Measurements from ENCODE around the gene CCL26. TPM values are rescaled to one million over a fixed set of nuclear protein-coding genes. Genes with fewer than 3 reads are reported as not detected.

Gene CCL26
- total and polyA plus RNA-seq, 2 experiments from 2014 or later: 3.0 to 18.4 TPM

GRCh38 chr7:75813781-75814236 is 41.8 kb upstream of the CCL26 start, which contains the start of gene CCL24:
CCL24 (minus strand) TSS chr7:75813806; CDS start chr7:75813715, 91 bp downstream.
- no peak within 1 kb of the TSS for H2AFZ ChIP-seq
- no peak for ATAC-seq

More at GRCh38 chr7:75813781-75814236, 41.8 kb upstream of the CCL26 start, which contains the start of gene CCL24:
- H3F3A ChIP-seq (replicated peaks; ENCODE audit: low read depth): no peaks in the 10 kb centered on the region
- no peaks in the 10 kb centered on the region for H4K20me1 ChIP-seq (replicated peaks; ENCODE audit: insufficient read depth)
- no peaks in the 10 kb centered on the region for H3K4me1 Mint-ChIP-seq
- H3K27me3 ChIP-seq (ENCODE audit: insufficient read depth): no peaks in the 10 kb centered on the region
- H3K9me3 Mint-ChIP-seq: no peaks in the 10 kb centered on the region
- no peak within 1 kb of the TSS for H3K4me3 ChIP-seq
- DNase-seq (ENCODE audit: low spot score): no peak
- H3K4me2 ChIP-seq: no peak within 1 kb of the TSS
- H3K79me2 ChIP-seq (replicated peaks; ENCODE audit: insufficient read depth): no peaks in the 10 kb centered on the region
- TF ChIP-seq ZNF462 (CRISPR knock-in tag; IDR thresholded peaks at IDR 0.05): no peak
- no peak for TF ChIP-seq REST (IDR thresholded peaks at IDR 0.05; ENCODE audit: unreplicated experiment)
- TF ChIP-seq NANOG (IDR thresholded peaks at IDR 0.05; ENCODE audit: borderline replicate concordance): no peak
- TF ChIP-seq ZNF331 (CRISPR knock-in tag; IDR thresholded peaks at IDR 0.05; ENCODE audit: low read depth): no peak
- H3K27ac Mint-ChIP-seq: no peak within 1 kb of the TSS
- peaks cover 8% of the 10 kb centered on the region for H3K27me3 Mint-ChIP-seq (ENCODE audit: insufficient read depth, low read depth, poor library complexity)
- H3K9me2 ChIP-seq (ENCODE audit: insufficient read depth): no peaks in the 10 kb centered on the region
- no peak within 1 kb of the TSS for H3K27ac ChIP-seq (ENCODE audit: low read depth)
- H3K36me3 ChIP-seq (ENCODE audit: insufficient read depth): no peaks in the 10 kb centered on the region
- no peaks in the 10 kb centered on the region for H3K36me3 Mint-ChIP-seq (ENCODE audit: low read depth)
- H3K4me1 ChIP-seq (ENCODE audit: insufficient read depth): no peaks in the 10 kb centered on the region
- H3K4me3 Mint-ChIP-seq: no peak within 1 kb of the TSS

Data from GM23338 (cell line).